ENCODE results near the gene SMARCC2.

DNA sequence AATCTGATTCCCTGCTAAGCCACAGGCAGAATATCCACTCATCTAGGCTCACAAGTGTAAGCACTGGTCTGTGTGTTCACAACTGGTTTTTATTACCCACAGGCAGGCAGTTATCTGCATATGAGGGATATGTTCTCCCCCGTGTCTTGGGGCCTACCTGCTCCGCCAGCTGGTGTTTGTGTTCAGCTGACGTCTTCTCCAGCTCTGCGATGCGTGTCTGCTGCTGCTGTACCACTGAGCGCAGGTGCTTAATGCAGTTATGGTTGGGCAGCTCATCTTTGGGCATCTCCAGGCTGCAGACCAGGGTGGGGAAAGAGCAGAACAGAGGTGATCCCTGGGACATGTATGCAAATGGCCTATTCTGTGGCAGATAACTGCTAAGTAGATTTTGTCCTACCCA lies 18.7 kb upstream of the SMARCC2 start:
- TF ChIP-seq, protein P1, sequence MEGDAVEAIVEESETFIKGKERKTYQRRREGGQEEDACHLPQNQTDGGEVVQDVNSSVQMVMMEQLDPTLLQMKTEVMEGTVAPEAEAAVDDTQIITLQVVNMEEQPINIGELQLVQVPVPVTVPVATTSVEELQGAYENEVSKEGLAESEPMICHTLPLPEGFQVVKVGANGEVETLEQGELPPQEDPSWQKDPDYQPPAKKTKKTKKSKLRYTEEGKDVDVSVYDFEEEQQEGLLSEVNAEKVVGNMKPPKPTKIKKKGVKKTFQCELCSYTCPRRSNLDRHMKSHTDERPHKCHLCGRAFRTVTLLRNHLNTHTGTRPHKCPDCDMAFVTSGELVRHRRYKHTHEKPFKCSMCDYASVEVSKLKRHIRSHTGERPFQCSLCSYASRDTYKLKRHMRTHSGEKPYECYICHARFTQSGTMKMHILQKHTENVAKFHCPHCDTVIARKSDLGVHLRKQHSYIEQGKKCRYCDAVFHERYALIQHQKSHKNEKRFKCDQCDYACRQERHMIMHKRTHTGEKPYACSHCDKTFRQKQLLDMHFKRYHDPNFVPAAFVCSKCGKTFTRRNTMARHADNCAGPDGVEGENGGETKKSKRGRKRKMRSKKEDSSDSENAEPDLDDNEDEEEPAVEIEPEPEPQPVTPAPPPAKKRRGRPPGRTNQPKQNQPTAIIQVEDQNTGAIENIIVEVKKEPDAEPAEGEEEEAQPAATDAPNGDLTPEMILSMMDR (conservative IDR thresholded peaks at IDR 0.05; ENCODE audit: low read length), result no peak
- TF ChIP-seq EZH2phosphoT487 (IDR thresholded peaks at IDR 0.05; ENCODE audit: borderline replicate concordance), result no peak

Data from Loucy (cell line).